Mucosa of stomach (tissue), 1 donor: ENCODE data around the gene ZNF407.

Experiments
- H3K27me3 ChIP-seq: one replicate; pipeline ENCODE4 v1.7.0; 2013; ENCODE audit warnings: mild to moderate bottlenecking, low read length; ENCODE audit not compliant: control insufficient read depth, insufficient read depth
- H3K36me3 ChIP-seq: one replicate; pipeline ENCODE4 v1.7.0; 2013; ENCODE audit warnings: low read length; ENCODE audit not compliant: control insufficient read depth, insufficient read depth
- H3K4me1 ChIP-seq: one replicate; pipeline ENCODE4 v1.7.0; 2013; ENCODE audit warnings: mild to moderate bottlenecking, low read length; ENCODE audit not compliant: control insufficient read depth, insufficient read depth
- H3K4me3 ChIP-seq: one replicate; pipeline ENCODE4 v1.7.0; 2013; ENCODE audit warnings: low read length
- H3K9ac ChIP-seq: one replicate; pipeline ENCODE4 v1.7.0; 2013; ENCODE audit warnings: mild to moderate bottlenecking, low read length, moderate library complexity
- H3K9me3 ChIP-seq: one replicate; pipeline ENCODE4 v1.7.0; 2013; ENCODE audit warnings: mild to moderate bottlenecking, low read length, moderate library complexity; ENCODE audit not compliant: control insufficient read depth
- donor health status: Pancreatic carcinoma.

The ZNF407 gene

DNA sequence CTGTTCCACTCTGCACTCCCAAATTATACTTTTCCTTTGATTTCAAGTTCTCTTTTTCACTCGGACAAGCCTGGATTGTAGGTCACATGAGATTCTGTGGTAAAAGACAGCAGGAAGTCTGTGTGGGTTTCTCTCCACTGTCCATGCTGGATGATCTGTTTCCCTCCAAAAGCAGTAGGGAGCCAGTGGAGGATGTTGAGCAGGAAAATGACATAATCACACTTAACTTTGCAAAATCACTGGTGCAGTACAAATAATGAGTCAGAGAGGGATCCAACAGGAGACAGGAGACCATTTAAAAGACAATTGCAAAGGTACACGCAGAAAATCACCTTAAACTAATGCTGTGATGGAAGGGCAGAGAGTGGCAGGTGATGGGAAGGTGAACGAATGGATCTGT, 301.3 kb downstream of the ZNF407 start:
- Histone ChIP-seq H3K4me3 (no peak overlapping the region), H3K27me3 (no peaks in the 10 kb centered on the region), H3K9ac (no peak overlapping the region), H3K4me1 (no peaks in the 10 kb centered on the region), H3K36me3 (no peaks in the 10 kb centered on the region), H3K9me3 (no peaks in the 10 kb centered on the region)

DNA sequence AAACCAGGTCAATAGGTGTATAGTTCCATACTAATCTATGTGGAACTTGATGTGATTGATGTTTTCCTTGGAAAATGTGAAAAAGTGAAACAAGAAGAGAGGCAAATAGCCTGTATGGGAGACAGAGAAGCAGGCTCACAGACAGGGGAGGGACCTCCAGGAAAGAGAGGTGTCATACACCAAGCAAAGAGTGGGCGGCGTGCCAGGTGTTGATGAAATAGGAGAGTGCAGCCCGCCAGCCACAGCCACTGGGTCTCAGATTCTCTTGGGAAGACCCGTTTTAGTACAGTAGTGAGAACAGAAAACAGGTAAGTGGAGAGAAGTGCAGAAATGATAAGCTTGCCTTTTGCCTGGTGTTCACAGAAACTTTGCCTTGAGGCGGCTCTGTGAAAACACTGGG, 301.9 kb downstream of the ZNF407 start:
- H3K9me3 ChIP-seq = no peaks in the 10 kb centered on the region
- H3K36me3 ChIP-seq = no peaks in the 10 kb centered on the region
- no peak overlapping the region for H3K4me3 ChIP-seq
- no peaks in the 10 kb centered on the region for H3K27me3 ChIP-seq
- H3K9ac ChIP-seq = no peak overlapping the region
- no peaks in the 10 kb centered on the region for H3K4me1 ChIP-seq

GRCh38 chr18:74901362-74902146, 303.9 kb downstream of the ZNF407 start:
- Histone ChIP-seq H3K36me3 (no peaks in the 10 kb centered on the region), H3K4me1 (no peaks in the 10 kb centered on the region), H3K4me3 (no peak overlapping the region), H3K9me3 (no peaks in the 10 kb centered on the region), H3K27me3 (no peaks in the 10 kb centered on the region), H3K9ac (no peak overlapping the region)

- no peak overlapping the region for H3K9ac ChIP-seq
- H3K36me3 ChIP-seq = no peaks in the 10 kb centered on the region
- H3K4me1 ChIP-seq = no peaks in the 10 kb centered on the region
- H3K27me3 ChIP-seq = no peaks in the 10 kb centered on the region
- no peak overlapping the region for H3K4me3 ChIP-seq
- H3K9me3 ChIP-seq = no peaks in the 10 kb centered on the region
These were observed 304.4 kb downstream of the ZNF407 start for GRCh38 chr18:74902147-74902455.

DNA sequence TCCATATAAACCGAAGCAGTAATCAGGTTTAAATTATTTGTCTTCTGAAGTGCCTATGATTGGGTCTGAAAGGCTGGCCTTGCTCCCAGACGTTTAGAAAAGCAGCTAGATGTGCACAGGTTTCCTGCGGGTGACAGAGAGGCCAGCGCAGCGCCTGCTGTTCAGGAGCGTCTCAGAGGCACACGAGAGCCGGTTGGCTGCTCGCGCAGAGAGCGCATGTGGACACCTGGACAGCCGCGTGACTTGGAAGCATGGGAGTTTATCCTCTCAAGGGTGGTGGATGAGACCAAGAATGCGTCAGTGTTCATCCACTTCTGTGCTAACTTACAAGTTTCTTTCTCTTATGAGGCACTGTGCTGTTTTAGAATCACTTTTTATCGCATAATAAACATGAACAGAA, 307.6 kb downstream of the ZNF407 start:
- H3K27me3 ChIP-seq = no peaks in the 10 kb centered on the region
- no peaks in the 10 kb centered on the region for H3K36me3 ChIP-seq
- H3K4me3 ChIP-seq = no peak overlapping the region
- H3K4me1 ChIP-seq = no peaks in the 10 kb centered on the region
- no peaks in the 10 kb centered on the region for H3K9me3 ChIP-seq
- no peak overlapping the region for H3K9ac ChIP-seq

DNA sequence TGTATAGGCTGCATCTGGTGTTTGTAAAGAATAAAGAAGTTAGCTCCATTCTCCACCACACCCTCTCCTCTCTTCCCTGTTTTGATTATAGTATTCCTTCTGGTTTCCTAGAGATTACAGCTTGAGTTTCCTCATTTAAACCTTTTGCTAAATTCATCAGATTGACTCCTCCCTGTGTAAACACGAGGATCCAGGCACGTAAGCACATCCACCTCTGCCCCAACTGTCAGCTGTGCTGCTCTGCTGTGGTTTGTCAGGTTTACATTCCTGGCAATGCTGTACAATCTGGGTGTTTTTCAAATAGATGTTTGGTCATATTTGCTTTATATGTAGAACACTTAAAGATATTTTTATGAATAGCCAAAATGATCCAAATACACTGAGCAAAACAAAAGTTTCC, 308.5 kb downstream of the ZNF407 start:
- H3K9ac ChIP-seq = no peak overlapping the region
- no peaks in the 10 kb centered on the region for H3K9me3 ChIP-seq
- H3K36me3 ChIP-seq = no peaks in the 10 kb centered on the region
- no peak overlapping the region for H3K4me3 ChIP-seq
- H3K4me1 ChIP-seq = no peaks in the 10 kb centered on the region
- H3K27me3 ChIP-seq = no peaks in the 10 kb centered on the region

- no peak overlapping the region for H3K9ac ChIP-seq
- no peak overlapping the region for H3K4me3 ChIP-seq
- H3K4me1 ChIP-seq = no peaks in the 10 kb centered on the region
- no peaks in the 10 kb centered on the region for H3K27me3 ChIP-seq
- H3K36me3 ChIP-seq = no peaks in the 10 kb centered on the region
- H3K9me3 ChIP-seq = no peaks in the 10 kb centered on the region
These were observed 316.5 kb downstream of the ZNF407 start for GRCh38 chr18:74914052-74914591.

DNA sequence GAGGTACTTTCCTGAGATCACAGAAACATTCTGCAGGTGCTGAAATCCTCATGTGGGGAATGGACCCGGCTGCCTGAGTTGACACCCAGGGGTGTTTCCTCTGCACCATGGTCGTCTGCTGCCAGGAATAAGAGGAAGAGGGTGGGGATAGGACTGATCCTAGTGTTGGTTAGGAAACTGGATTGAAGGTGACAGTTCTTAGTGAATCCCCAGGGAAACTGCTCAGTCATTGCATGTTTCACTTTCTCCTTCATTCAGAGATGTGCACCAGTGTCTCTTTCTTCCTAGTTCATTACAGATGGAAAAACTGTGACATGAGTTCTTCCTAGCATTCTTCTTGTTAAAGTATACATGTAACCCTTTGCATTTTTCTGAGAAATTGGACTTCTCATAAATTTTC, 317.0 kb downstream of the ZNF407 start:
- Histone ChIP-seq H3K9me3 (no peaks in the 10 kb centered on the region), H3K4me3 (no peak overlapping the region), H3K36me3 (no peaks in the 10 kb centered on the region), H3K4me1 (no peaks in the 10 kb centered on the region), H3K27me3 (no peaks in the 10 kb centered on the region), H3K9ac (no peak overlapping the region)

DNA sequence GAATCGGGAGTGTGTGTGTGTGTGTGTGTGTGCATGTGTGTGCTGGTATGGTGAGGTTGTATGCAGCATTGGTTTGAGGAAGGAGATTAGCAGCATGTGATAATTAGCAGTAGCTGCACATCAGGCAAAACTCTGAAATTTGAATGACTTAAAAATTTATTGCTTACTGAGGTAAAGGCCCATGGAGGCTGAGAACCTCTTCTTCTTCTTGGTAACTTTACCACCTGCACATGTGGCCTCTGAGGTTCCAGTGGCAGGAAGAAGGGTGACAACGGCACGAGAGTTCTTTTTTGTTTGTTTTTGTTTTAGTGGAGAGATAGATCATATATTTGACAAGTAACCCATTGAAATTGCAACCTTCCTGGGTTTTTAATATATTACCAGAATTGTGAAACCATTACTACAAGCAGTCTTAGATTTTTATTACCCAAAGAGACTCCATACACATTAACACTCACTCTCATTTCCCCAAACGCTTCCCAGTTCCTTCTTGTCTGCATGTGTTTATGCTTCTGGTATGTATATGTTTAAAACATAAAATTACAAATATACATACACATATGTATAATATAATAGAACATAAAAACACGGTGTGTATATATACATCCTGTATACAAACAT, 319.2 kb downstream of the ZNF407 start:
- Histone ChIP-seq H3K4me1 (no peaks in the 10 kb centered on the region), H3K27me3 (no peaks in the 10 kb centered on the region), H3K9me3 (no peaks in the 10 kb centered on the region), H3K9ac (no peak overlapping the region), H3K36me3 (no peaks in the 10 kb centered on the region), H3K4me3 (no peak overlapping the region)

DNA sequence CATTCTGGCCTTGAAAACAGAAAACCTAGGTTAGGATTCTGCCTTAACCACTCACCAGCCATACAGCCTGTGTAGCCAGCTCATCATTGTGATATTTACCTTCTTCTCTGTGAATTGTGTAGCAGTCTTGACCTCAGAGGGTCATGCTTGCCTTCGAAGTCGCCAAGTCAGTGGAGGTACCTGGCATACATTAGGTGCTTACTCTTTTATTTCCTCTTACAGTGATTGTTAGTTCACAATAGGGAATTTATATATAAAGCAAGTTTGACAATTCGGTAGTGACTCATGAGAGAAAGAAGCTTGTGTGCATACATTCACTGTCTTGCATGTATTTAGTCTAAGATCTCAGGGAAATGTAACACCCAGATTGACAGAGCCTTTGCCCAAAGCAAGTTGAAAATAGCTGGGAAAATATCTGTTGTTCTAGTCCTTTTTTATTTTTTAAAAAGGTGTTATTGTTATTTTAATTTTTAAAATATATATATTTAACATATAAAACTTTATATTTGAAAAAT, 320.7 kb downstream of the ZNF407 start:
- Histone ChIP-seq H3K4me3 (no peak overlapping the region), H3K27me3 (no peaks in the 10 kb centered on the region), H3K4me1 (no peaks in the 10 kb centered on the region), H3K9me3 (no peaks in the 10 kb centered on the region), H3K9ac (no peak overlapping the region), H3K36me3 (no peaks in the 10 kb centered on the region)

GRCh38 chr18:74921057-74921820, 323.6 kb downstream of the ZNF407 start:
- no peaks in the 10 kb centered on the region for H3K27me3 ChIP-seq
- no peaks in the 10 kb centered on the region for H3K36me3 ChIP-seq
- no peaks in the 10 kb centered on the region for H3K4me1 ChIP-seq
- H3K4me3 ChIP-seq = no peak overlapping the region
- no peak overlapping the region for H3K9ac ChIP-seq
- H3K9me3 ChIP-seq = no peaks in the 10 kb centered on the region

DNA sequence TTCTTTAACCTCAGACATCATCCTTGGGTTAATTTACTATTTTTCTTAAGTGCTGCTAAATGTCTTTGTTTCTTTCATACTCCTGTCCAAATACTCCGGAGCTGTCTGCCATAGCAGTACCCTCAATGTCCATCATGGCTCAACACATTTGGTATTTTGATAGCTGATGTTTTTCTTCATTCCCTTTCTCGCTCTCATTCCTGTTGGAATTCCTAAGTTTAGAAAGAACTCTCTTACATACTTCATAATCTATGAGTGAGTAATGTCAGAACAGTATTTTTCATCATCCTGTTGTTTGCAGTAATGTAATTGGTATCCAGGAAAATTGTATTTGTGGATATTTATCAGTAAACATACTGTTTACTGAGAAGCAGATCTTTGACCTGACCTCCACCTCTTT, 328.4 kb downstream of the ZNF407 start:
- Histone ChIP-seq H3K36me3 (no peaks in the 10 kb centered on the region), H3K4me1 (no peaks in the 10 kb centered on the region), H3K9me3 (no peaks in the 10 kb centered on the region), H3K27me3 (no peaks in the 10 kb centered on the region), H3K9ac (no peak overlapping the region), H3K4me3 (no peak overlapping the region)
